ENCODE measurements around the gene GGACT.

GGACT gene

GRCh38 chr13:100502446-100502845, 86.1 kb downstream of the GGACT start:
- ChIA-PET POLR2A (no interaction called here), CTCF (no interaction called here)
- TF ChIP-seq FOXK2 (IDR thresholded peaks at IDR 0.05) (no peak), NFRKB (IDR thresholded peaks at IDR 0.05) (no peak), FOXA1 (IDR thresholded peaks at IDR 0.05) (no peak), PKNOX1 (IDR thresholded peaks at IDR 0.05) (no peak), CTBP1 (IDR thresholded peaks at IDR 0.05; ENCODE audit: borderline replicate concordance) (no peak), L3MBTL2 (conservative IDR thresholded peaks at IDR 0.05) (no peak), SUZ12 (IDR thresholded peaks at IDR 0.05) (no peak), SP1 (IDR thresholded peaks at IDR 0.05) (no peak)
- DNase-seq (ENCODE audit: extremely low spot score): no peak

GRCh38 chr13:100497389-100497788, 91.2 kb downstream of the GGACT start:
- TF ChIP-seq ARNT (IDR thresholded peaks at IDR 0.05) (no peak), HDGF (IDR thresholded peaks at IDR 0.05; ENCODE audit: borderline replicate concordance) (no peak), SUZ12 (IDR thresholded peaks at IDR 0.05) (no peak), FOXM1 (IDR thresholded peaks at IDR 0.05; ENCODE audit: borderline replicate concordance) (no peak), FOXK2 (IDR thresholded peaks at IDR 0.05) (no peak), TARDBP (IDR thresholded peaks at IDR 0.05) (no peak), ELF4 (IDR thresholded peaks at IDR 0.05) (no peak), ZNF384 (IDR thresholded peaks at IDR 0.05) (no peak), LEF1 (IDR thresholded peaks at IDR 0.05; ENCODE audit: borderline replicate concordance) (no peak), NFRKB (IDR thresholded peaks at IDR 0.05) (no peak), PKNOX1 (IDR thresholded peaks at IDR 0.05) (no peak), FOXA1 (IDR thresholded peaks at IDR 0.05) (no peak), BHLHE40 (IDR thresholded peaks at IDR 0.05; ENCODE audit: borderline replicate concordance) (no peak)
- CTCF ChIA-PET: no interaction called here
- no peak for DNase-seq (ENCODE audit: extremely low spot score)
- POLR2A ChIA-PET: no interaction called here

- TF ChIP-seq FOXM1 (IDR thresholded peaks at IDR 0.05; ENCODE audit: borderline replicate concordance) (no peak), ARNT (IDR thresholded peaks at IDR 0.05) (no peak), ELF4 (IDR thresholded peaks at IDR 0.05) (no peak), TARDBP (IDR thresholded peaks at IDR 0.05) (no peak), HDGF (IDR thresholded peaks at IDR 0.05; ENCODE audit: borderline replicate concordance) (no peak), NFRKB (IDR thresholded peaks at IDR 0.05) (no peak), FOXK2 (IDR thresholded peaks at IDR 0.05) (no peak), PKNOX1 (IDR thresholded peaks at IDR 0.05) (no peak), SP1 (IDR thresholded peaks at IDR 0.05) (no peak), FOXA1 (IDR thresholded peaks at IDR 0.05) (no peak)
- DNase-seq (ENCODE audit: extremely low spot score): no peak
- ChIA-PET POLR2A (no interaction called here), CTCF (no interaction called here)
These were observed 93.1 kb downstream of the GGACT start for GRCh38 chr13:100495455-100495854.

GRCh38 chr13:100493418-100493817, 95.2 kb downstream of the GGACT start:
- CTCF ChIA-PET: no interaction called here
- POLR2A ChIA-PET: no interaction called here
- no peak for DNase-seq (ENCODE audit: extremely low spot score)
- TF ChIP-seq NFRKB (IDR thresholded peaks at IDR 0.05): no peak
- TF ChIP-seq PKNOX1 (IDR thresholded peaks at IDR 0.05): no peak
- TF ChIP-seq LEF1 (IDR thresholded peaks at IDR 0.05; ENCODE audit: borderline replicate concordance): no peak
- TF ChIP-seq L3MBTL2 (conservative IDR thresholded peaks at IDR 0.05): no peak
- no peak for TF ChIP-seq FOXA1 (IDR thresholded peaks at IDR 0.05)
- TF ChIP-seq ZNF384 (IDR thresholded peaks at IDR 0.05): no peak
- TF ChIP-seq CTBP1 (IDR thresholded peaks at IDR 0.05; ENCODE audit: borderline replicate concordance): no peak
- TF ChIP-seq ARNT (IDR thresholded peaks at IDR 0.05): no peak

GRCh38 chr13:100491164-100491842, 97.3 kb downstream of the GGACT start:
- CTCF ChIA-PET: interaction anchor here (0.7 kb wide), 1 partner anchor 304 kb away, joined by 4 read pairs; no protein-coding TSS in a partner anchor
- DNase-seq (ENCODE audit: extremely low spot score): no peak
- POLR2A ChIA-PET: no interaction called here
- TF ChIP-seq FOXM1 (IDR thresholded peaks at IDR 0.05; ENCODE audit: borderline replicate concordance) (no peak), CTBP1 (IDR thresholded peaks at IDR 0.05; ENCODE audit: borderline replicate concordance) (no peak), BHLHE40 (IDR thresholded peaks at IDR 0.05; ENCODE audit: borderline replicate concordance) (no peak), LEF1 (IDR thresholded peaks at IDR 0.05; ENCODE audit: borderline replicate concordance) (no peak), FOXA1 (IDR thresholded peaks at IDR 0.05) (no peak), SP1 (IDR thresholded peaks at IDR 0.05) (no peak), PKNOX1 (IDR thresholded peaks at IDR 0.05) (no peak), HDGF (IDR thresholded peaks at IDR 0.05; ENCODE audit: borderline replicate concordance) (no peak), ZNF384 (IDR thresholded peaks at IDR 0.05) (no peak), ELF4 (IDR thresholded peaks at IDR 0.05) (no peak), NFRKB (IDR thresholded peaks at IDR 0.05) (no peak), ARNT (IDR thresholded peaks at IDR 0.05) (no peak), L3MBTL2 (conservative IDR thresholded peaks at IDR 0.05) (no peak), SUZ12 (IDR thresholded peaks at IDR 0.05) (no peak), TARDBP (IDR thresholded peaks at IDR 0.05) (no peak), FOXK2 (IDR thresholded peaks at IDR 0.05) (no peak)
